ENCODE data around the gene CDHR5. TPM values are rescaled to one million over a fixed set of nuclear protein-coding genes. Genes with fewer than 3 reads are reported as not detected.

Gene CDHR5
- total and polyA plus RNA-seq, 2 of the 4 experiments (the other 2 are of a cell fraction): not detected

- DNase-seq: no peak
- TF ChIP-seq NFE2L2 (IDR thresholded peaks at IDR 0.05; ENCODE audit: low read depth, low read length): no peak
- TF ChIP-seq MAZ (IDR thresholded peaks at IDR 0.05; ENCODE audit: borderline replicate concordance, low read depth, low read length): no peak
- TF ChIP-seq CEBPB (IDR thresholded peaks at IDR 0.05; ENCODE audit: low read depth, low read length): no peak
- no peak for TF ChIP-seq RAD21 (IDR thresholded peaks at IDR 0.05; ENCODE audit: low read length)
- TF ChIP-seq MAFK (IDR thresholded peaks at IDR 0.05; ENCODE audit: low read depth, low read length): no peak
- no peak for TF ChIP-seq ELK1 (IDR thresholded peaks at IDR 0.05; ENCODE audit: borderline replicate concordance, low read depth, low read length)
- TF ChIP-seq CHD1 (IDR thresholded peaks at IDR 0.05; ENCODE audit: low read depth, low read length): no peak
- no peak for TF ChIP-seq RCOR1 (IDR thresholded peaks at IDR 0.05; ENCODE audit: insufficient replicate concordance, low read length)
- no peak for TF ChIP-seq CTCF (conservative IDR thresholded peaks at IDR 0.05; ENCODE audit: low read depth, low read length)
- no peak for TF ChIP-seq RFX5 (IDR thresholded peaks at IDR 0.05; ENCODE audit: low read depth, low read length)
- TF ChIP-seq USF2 (IDR thresholded peaks at IDR 0.05; ENCODE audit: low read depth, low read length): no peak
- TF ChIP-seq BHLHE40 (IDR thresholded peaks at IDR 0.05; ENCODE audit: low read depth, low read length): no peak
- TF ChIP-seq FOS (IDR thresholded peaks at IDR 0.05; ENCODE audit: low read depth, low read length): no peak
- no peak for TF ChIP-seq MXI1 (IDR thresholded peaks at IDR 0.05; ENCODE audit: borderline replicate concordance, low read depth, low read length)
- in situ Hi-C loops (cut with MboI; ENCODE audit: low sequenced_read_pairs) (no loop called here), intact Hi-C loops (cut with micrococcal nuclease) (no loop called here), dilution Hi-C loops (cut with HindIII; ENCODE audit: low sequenced_read_pairs, unreplicated experiment) (no loop called here)
- Histone ChIP-seq H3K18ac (ENCODE audit: low read depth, low read length) (no peak overlapping the region), H3K14ac (replicated peaks; ENCODE audit: low read depth, low read length) (no peak overlapping the region), H2AFZ (replicated peaks; ENCODE audit: low read length, poor library complexity) (no peak overlapping the region), H2BK15ac (ENCODE audit: low read depth, low read length) (no peak overlapping the region), H4K5ac (ENCODE audit: low read depth, low read length) (no peak overlapping the region), H3K79me1 (ENCODE audit: low read depth in 1 of 2, low read length in 2 of 2) (peaks cover 2 to 32% of the 10 kb centered on the region in 2 experiments; a peak in 3 of 4 replicates), H2BK20ac (ENCODE audit: low read depth, low read length) (no peak overlapping the region), H3K4ac (ENCODE audit: low read depth, low read length) (no peak overlapping the region), H3K9me3 (ENCODE audit: control insufficient read depth, insufficient read depth, low read length) (no peaks in the 10 kb centered on the region), H3K56ac (ENCODE audit: extremely low read depth, insufficient read depth, low read length) (no peak overlapping the region), H3K4me2 (ENCODE audit: low read depth, low read length) (no peak overlapping the region), H3K27me3 (ENCODE audit: control insufficient read depth, insufficient read depth, low read length) (no peaks in the 10 kb centered on the region), H4K20me1 (ENCODE audit: insufficient read depth, low read length) (peaks cover 25% of the 10 kb centered on the region), H3K4me1 (ENCODE audit: control insufficient read depth, insufficient read depth, low read length) (peaks cover 4% of the 10 kb centered on the region; the same call in 1 of the 2 replicates), H3K4me3 (ENCODE audit: insufficient read depth, low read depth, low read length) (no peak overlapping the region), H3K36me3 (ENCODE audit: control insufficient read depth, insufficient read depth, low read length) (peaks cover 18% of the 10 kb centered on the region), H2AK5ac (ENCODE audit: low read depth, low read length) (no peak overlapping the region), H4K8ac (ENCODE audit: low read depth in 2 of 2, low read length in 2 of 2) (no peak overlapping the region), H3K9ac (ENCODE audit: low read depth, low read length) (no peak overlapping the region), H4K91ac (ENCODE audit: insufficient read depth, low read depth, low read length) (no peak overlapping the region), H3K27ac (ENCODE audit: insufficient read depth, low read length) (no peak overlapping the region), H2BK5ac (ENCODE audit: low read depth, low read length, poor library complexity, severe bottlenecking) (no peak overlapping the region), H2BK120ac (ENCODE audit: low read depth, low read length) (no peak overlapping the region), H3K23ac (ENCODE audit: low read depth, low read length) (no peak overlapping the region), H2AK9ac (replicated peaks; ENCODE audit: low read depth, low read length, poor library complexity) (no peak overlapping the region), H3K9me1 (ENCODE audit: insufficient read depth, low read length) (0 out of 2 replicates have a peak, but pooled peaks cover 3% of the 10 kb centered on the region)
- ChIA-PET CTCF (no interaction called here), POLR2A (ENCODE audit: unreplicated experiment) (no interaction called here)
- no peak for ATAC-seq (ENCODE audit: low read depth)
- BruUV-seq (replicated peaks): no TSS peak
- 93% methylated on average over 36 of the region's 57 CpGs; no CpG with 5 or more reads in 1 of the 2 experiments for WGBS, 2 experiments (ENCODE audit: extremely low coverage in 2 of 2, insufficient read length in 1 of 2)
These were observed 7.4 kb downstream of the CDHR5 start for GRCh38 chr11:617199-617911.

Measured in IMR-90 (cell line).